GM11168 (cell line): ENCODE measurements around the gene GLRA1.

ENCODE experiments used
- in situ Hi-C: fragments of 300-500 bp; cut with MboI; formaldehyde crosslinking; loops from one replicate; pipeline ENCODE4 v1.12.0; 2022; ENCODE audit warnings: low sequenced_read_pairs; ENCODE audit not compliant: unreplicated experiment

GLRA1 gene

GRCh38 chr5:151829370-151829769, 95.3 kb downstream of the GLRA1 start:
- in situ Hi-C loops = loop anchor here (10.0 kb wide), 1 partner anchor 305 kb away; no protein-coding TSS in a partner anchor

GRCh38 chr5:151825445-151825844, 99.2 kb downstream of the GLRA1 start:
- in situ Hi-C loops = loop anchor here (10.0 kb wide), 1 partner anchor 309 kb away; no protein-coding TSS in a partner anchor

GRCh38 chr5:151822141-151822540, 102.5 kb downstream of the GLRA1 start:
- in situ Hi-C loops = loop anchor here (10.0 kb wide), 1 partner anchor 313 kb away; no protein-coding TSS in a partner anchor

GRCh38 chr5:151820903-151821302, 103.7 kb downstream of the GLRA1 start:
- in situ Hi-C loops = loop anchor here (10.0 kb wide), 1 partner anchor 314 kb away; no protein-coding TSS in a partner anchor

GRCh38 chr5:151820271-151820670, 104.4 kb downstream of the GLRA1 start:
- in situ Hi-C loops = loop anchor here (10.0 kb wide), 1 partner anchor 315 kb away; no protein-coding TSS in a partner anchor

- in situ Hi-C loops = loop anchor here (10.0 kb wide), 1 partner anchor 315 kb away; no protein-coding TSS in a partner anchor
These were observed 104.8 kb downstream of the GLRA1 start for GRCh38 chr5:151819830-151820229.

- in situ Hi-C loops = no loop called here
These were observed 109.6 kb downstream of the GLRA1 start for GRCh38 chr5:151815051-151815450.

GRCh38 chr5:151812757-151813309, 111.8 kb downstream of the GLRA1 start:
- in situ Hi-C loops = no loop called here

GRCh38 chr5:151811593-151812321, 112.9 kb downstream of the GLRA1 start:
- in situ Hi-C loops = no loop called here

- in situ Hi-C loops = no loop called here
These were observed 113.8 kb downstream of the GLRA1 start for GRCh38 chr5:151810897-151811296.

- in situ Hi-C loops = no loop called here
These were observed 114.2 kb downstream of the GLRA1 start for GRCh38 chr5:151810449-151810848.

GRCh38 chr5:151808451-151809169, 116.0 kb downstream of the GLRA1 start:
- in situ Hi-C loops = no loop called here

- in situ Hi-C loops = no loop called here
These were observed 119.0 kb downstream of the GLRA1 start for GRCh38 chr5:151805414-151806223.

- in situ Hi-C loops = no loop called here
These were observed 124.1 kb downstream of the GLRA1 start for GRCh38 chr5:151800532-151800931.

- in situ Hi-C loops = no loop called here
These were observed 125.2 kb downstream of the GLRA1 start for GRCh38 chr5:151799407-151799806.

GRCh38 chr5:151798674-151799073, 126.0 kb downstream of the GLRA1 start:
- in situ Hi-C loops = no loop called here

GRCh38 chr5:151795426-151795825, 129.2 kb downstream of the GLRA1 start:
- in situ Hi-C loops = no loop called here

- in situ Hi-C loops = no loop called here
These were observed 131.3 kb downstream of the GLRA1 start for GRCh38 chr5:151793358-151793757.

- in situ Hi-C loops = no loop called here
These were observed 136.8 kb downstream of the GLRA1 start for GRCh38 chr5:151787817-151788216.

GRCh38 chr5:151786468-151786867, 138.2 kb downstream of the GLRA1 start:
- in situ Hi-C loops = no loop called here
